Lung (tissue), 12 donors: ENCODE data around the gene MRGPRD. TPM values are rescaled to one million over a fixed set of nuclear protein-coding genes. Genes with fewer than 3 reads are reported as not detected.

Source experiments
- ATAC-seq: fragments of 200-7000 bp; cut with Tn5 transposase; one replicate; pipeline ENCODE4 v1.9.1; 2020; ENCODE audit warnings: moderate number of reproducible peaks; ENCODE audit not compliant: insufficient read depth, low FRiP score
- DNase-seq, 3 donors: peaks; one replicate each; pipeline ENCODE4 v3.0.0-alpha.2; 2013 to 2017
- H3K27ac ChIP-seq, 2 donors: one replicate each; pipeline ENCODE4 v1.5.1; 2013; ENCODE audit warnings: mild to moderate bottlenecking in 2 of 2, moderate library complexity in 2 of 2, control low read depth in 1 of 2, inconsistent platforms in 1 of 2, low read depth in 1 of 2, low read length in 1 of 2
- H3K27me3 ChIP-seq, 3 donors: one replicate each; pipeline ENCODE4 v1.5.1; 2013; ENCODE audit warnings: low read length in 2 of 3; ENCODE audit not compliant: control insufficient read depth in 3 of 3, insufficient read depth in 3 of 3
- H3K36me3 ChIP-seq, 4 donors: one replicate each; pipeline ENCODE4 v1.5.1; 2013; ENCODE audit warnings: low read length in 4 of 4, mild to moderate bottlenecking in 1 of 4, moderate library complexity in 1 of 4; ENCODE audit not compliant: control insufficient read depth in 4 of 4, insufficient read depth in 4 of 4
- H3K4me1 ChIP-seq, 5 donors: one replicate each; pipeline ENCODE4 v1.5.1; 2013; ENCODE audit warnings: low read length in 5 of 5, mild to moderate bottlenecking in 2 of 5, moderate library complexity in 1 of 5; ENCODE audit not compliant: control insufficient read depth in 5 of 5, insufficient read depth in 5 of 5
- H3K4me3 ChIP-seq: one replicate; pipeline ENCODE4 v1.5.1; 2013; ENCODE audit warnings: mild to moderate bottlenecking, control low read depth, moderate library complexity
- H3K9ac ChIP-seq, 2 donors: one replicate each; pipeline ENCODE4 v1.5.1; 2013; ENCODE audit warnings: low read length in 2 of 2, control low read depth in 1 of 2; ENCODE audit not compliant: insufficient read depth in 1 of 2
- H3K9me3 ChIP-seq, 4 donors: one replicate each; pipeline ENCODE4 v1.5.1; 2013; ENCODE audit warnings: low read length in 3 of 4, mild to moderate bottlenecking in 1 of 4, moderate library complexity in 1 of 4; ENCODE audit not compliant: control insufficient read depth in 4 of 4, insufficient read depth in 3 of 4
- WGBS, 2 donors: extraction: QIAGEN DNeasy Blood & Tissue Kit; methylation state at CpG; one replicate each; pipeline ENCODE4 v1.1.7; 2013; 5-methylcytosine and 5-hydroxymethylcytosine counted together
- polyA plus RNA-seq, 2 donors: library from polyadenylated mRNA; stranded (reverse); fragments of 200-250 nt; gene quantifications; one replicate each; pipeline ENCODE4 v1.2.1, GENCODE V29; 2013
- total RNA-seq, 2 donors: library from RNA; depleted of rRNA in 1 of 2; stranded (reverse); fragments of >200 nt in 1 of 2; gene quantifications; one replicate each; pipeline ENCODE4 v1.2.1, GENCODE V29; 2014 to 2021
- TF ChIP-seq, protein P1 (sequence below): IDR thresholded peaks from 2 replicates; pipeline ENCODE4 v1.5.1; 2012; ENCODE audit warnings: mild to moderate bottlenecking; ENCODE audit errors: control extremely low read depth, extremely low read depth
- donor health status: control.
- donor health status: control.
- donor health status: Bipolar disorder and iron deficiency.
- donor health status: healthy.
- donor health status: DM: yes; HTN: yes; CAD: no.

Gene MRGPRD
- total and polyA plus RNA-seq, 4 donors, result not detected

DNA sequence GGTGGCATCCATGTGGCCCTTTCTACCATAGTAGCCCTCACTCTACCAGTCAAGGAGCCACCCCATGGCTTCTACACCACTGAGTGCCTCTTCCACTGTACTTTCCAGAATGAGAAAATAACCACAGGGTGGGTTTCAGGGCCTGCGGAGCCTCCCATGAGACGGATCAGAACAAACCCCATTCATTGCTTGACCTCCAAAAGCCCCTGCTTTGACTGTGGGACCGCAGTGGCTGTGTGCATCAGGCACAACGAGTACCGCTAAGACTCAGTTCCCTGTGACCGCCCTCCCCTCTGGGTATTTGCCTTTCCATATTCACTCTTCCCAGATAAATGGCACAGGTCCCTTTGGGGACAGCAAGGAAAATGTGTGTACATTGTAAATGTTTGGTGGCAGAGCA is 43.7 kb upstream of the MRGPRD start:
- no peaks in the 10 kb centered on the region for H3K4me1 ChIP-seq
- H3K27me3 ChIP-seq, result no peaks in the 10 kb centered on the region
- TF ChIP-seq, protein P1, sequence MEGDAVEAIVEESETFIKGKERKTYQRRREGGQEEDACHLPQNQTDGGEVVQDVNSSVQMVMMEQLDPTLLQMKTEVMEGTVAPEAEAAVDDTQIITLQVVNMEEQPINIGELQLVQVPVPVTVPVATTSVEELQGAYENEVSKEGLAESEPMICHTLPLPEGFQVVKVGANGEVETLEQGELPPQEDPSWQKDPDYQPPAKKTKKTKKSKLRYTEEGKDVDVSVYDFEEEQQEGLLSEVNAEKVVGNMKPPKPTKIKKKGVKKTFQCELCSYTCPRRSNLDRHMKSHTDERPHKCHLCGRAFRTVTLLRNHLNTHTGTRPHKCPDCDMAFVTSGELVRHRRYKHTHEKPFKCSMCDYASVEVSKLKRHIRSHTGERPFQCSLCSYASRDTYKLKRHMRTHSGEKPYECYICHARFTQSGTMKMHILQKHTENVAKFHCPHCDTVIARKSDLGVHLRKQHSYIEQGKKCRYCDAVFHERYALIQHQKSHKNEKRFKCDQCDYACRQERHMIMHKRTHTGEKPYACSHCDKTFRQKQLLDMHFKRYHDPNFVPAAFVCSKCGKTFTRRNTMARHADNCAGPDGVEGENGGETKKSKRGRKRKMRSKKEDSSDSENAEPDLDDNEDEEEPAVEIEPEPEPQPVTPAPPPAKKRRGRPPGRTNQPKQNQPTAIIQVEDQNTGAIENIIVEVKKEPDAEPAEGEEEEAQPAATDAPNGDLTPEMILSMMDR, result no peak
- no peaks in the 10 kb centered on the region for H3K9me3 ChIP-seq
- H3K4me3 ChIP-seq, result no peak overlapping the region
- DNase-seq, result no peak
- no peaks in the 10 kb centered on the region for H3K36me3 ChIP-seq
- no peak overlapping the region for H3K27ac ChIP-seq
- 96 to 100% methylated on average over 6 of the region's 6 CpGs for WGBS, 2 donors
- no peak for ATAC-seq
- H3K9ac ChIP-seq, result no peak overlapping the region

DNA sequence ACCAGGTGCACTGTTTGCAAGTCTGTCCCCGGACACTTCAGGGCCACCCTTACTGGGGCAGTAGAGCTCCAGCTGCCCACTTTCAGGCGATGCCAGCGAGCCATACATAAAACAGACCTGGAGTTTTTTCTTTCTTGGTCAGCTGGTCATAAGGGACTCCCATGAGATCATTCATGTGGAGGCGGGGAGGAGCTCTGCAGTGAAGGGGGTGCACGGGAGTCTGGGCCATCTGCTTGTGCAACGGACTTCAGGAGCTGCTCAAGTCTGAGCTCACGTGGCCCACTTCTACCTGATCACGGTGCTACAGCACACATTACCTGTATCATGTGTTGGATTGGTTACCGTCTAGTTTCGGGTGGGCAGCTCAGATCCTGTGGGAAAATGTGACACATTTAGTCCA is 41.5 kb upstream of the MRGPRD start:
- no peaks in the 10 kb centered on the region for H3K4me1 ChIP-seq
- WGBS, 2 donors, result 85 to 86% methylated on average over 10 of the region's 10 CpGs
- H3K4me3 ChIP-seq, result no peak overlapping the region
- no peak for ATAC-seq
- no peak overlapping the region for H3K27ac ChIP-seq
- TF ChIP-seq, protein P1, result no peak
- H3K9me3 ChIP-seq, result no peaks in the 10 kb centered on the region
- no peaks in the 10 kb centered on the region for H3K36me3 ChIP-seq
- H3K27me3 ChIP-seq, result no peaks in the 10 kb centered on the region
- H3K9ac ChIP-seq, result no peak overlapping the region
- DNase-seq, result no peak

DNA sequence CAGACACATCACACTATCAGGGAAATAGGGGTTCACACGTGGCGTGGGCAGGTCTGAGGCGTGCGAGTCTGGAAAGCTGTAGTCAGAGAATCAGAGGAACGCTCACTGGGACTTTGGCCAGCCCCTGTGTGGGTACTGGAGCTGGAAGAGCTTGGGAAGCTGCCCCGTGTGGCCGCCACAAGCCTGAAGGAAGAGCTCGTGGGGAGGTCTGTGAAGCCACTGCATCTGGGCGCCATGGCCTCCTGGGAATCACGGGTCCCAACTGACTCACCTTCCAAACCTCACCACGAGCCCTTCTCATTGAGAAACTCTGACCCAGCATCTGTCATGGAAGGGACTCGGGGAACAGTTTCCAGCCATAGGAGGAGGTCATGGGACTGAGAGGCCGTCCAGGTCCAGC is 38.1 kb upstream of the MRGPRD start:
- H3K27ac ChIP-seq, result no peak overlapping the region
- no peak for ATAC-seq
- WGBS, 2 donors, result 74 to 75% methylated on average over 13 of the region's 13 CpGs

More for the DNA sequence above, 38.1 kb upstream of the MRGPRD start:
- TF ChIP-seq, protein P1, result no peak
- no peak for DNase-seq
- H3K9me3 ChIP-seq, result peaks cover 0 to 4% (median 0%) of the 10 kb centered on the region in 4 donors
- H3K4me1 ChIP-seq, result peaks cover 0 to 16% (median 5%) of the 10 kb centered on the region in 5 donors
- H3K9ac ChIP-seq, result no peak overlapping the region
- H3K36me3 ChIP-seq, result no peaks in the 10 kb centered on the region
- no peaks in the 10 kb centered on the region for H3K27me3 ChIP-seq
- H3K4me3 ChIP-seq, result no peak overlapping the region
